Pancreas (tissue), 10 donors: ENCODE results near the gene MRPS34. TPM values are rescaled to one million over a fixed set of nuclear protein-coding genes. Genes with fewer than 3 reads are reported as not detected.

ENCODE experiments used
- ATAC-seq, 4 donors: fragments of 200-7000 bp; cut with Tn5 transposase; one replicate each; pipeline versions ENCODE4 v1.8.0 to v1.9.1; 2020; ENCODE audit warnings: mild to moderate bottlenecking in 4 of 4, moderate library complexity in 4 of 4
- DNase-seq, 6 donors: peaks; one replicate each; pipeline ENCODE4 v3.0.0-alpha.2; 2020
- FAIRE-seq: peaks from 2 replicates; lab custom pipeline; 2012; peaks lifted over from hg19 to GRCh38; lab: Jason Lieb, UNC
- H3K27ac ChIP-seq, 4 donors: fragments of 200-600 bp; sonication (generic); 1 replicate in 3 of 4; 2 replicates in 1 of 4; pipeline versions ENCODE4 v1.5.0 to v1.8.0; 2020
- H3K27me3 ChIP-seq, 4 donors: fragments of 200-600 bp; one replicate each; pipeline ENCODE4 v1.8.0; 2021
- H3K36me3 ChIP-seq, 3 donors: fragments of 200-600 bp; sonication (generic) in 1 of 3; one replicate each; pipeline versions ENCODE4 v1.5.0 to v1.8.0; 2020 to 2021
- H3K4me1 ChIP-seq, 3 donors: fragments of 200-600 bp; one replicate each; pipeline ENCODE4 v1.8.0; 2021
- H3K4me3 ChIP-seq, 4 donors: fragments of 200-600 bp; sonication (generic) in 2 of 4; one replicate each; pipeline versions ENCODE4 v1.5.0 to v1.8.0; 2020 to 2021
- H3K9me3 ChIP-seq, 4 donors: fragments of 200-600 bp; one replicate each; pipeline ENCODE4 v1.8.0; 2021
- WGBS, 2 donors: extraction: QIAGEN DNeasy Blood & Tissue Kit; methylation state at CpG; one replicate each; pipeline ENCODE4 v1.1.7; 2013; 5-methylcytosine and 5-hydroxymethylcytosine counted together
- intact Hi-C, 3 donors: fragments of 100-400 bp; cut with DNase I; formaldehyde crosslinking; loops; one replicate each; pipeline versions ENCODE4 v1.11.1 to v1.14.2; 2022
- polyA plus RNA-seq, 2 donors: library from polyadenylated mRNA; stranded (reverse); fragments of 200-250 nt; gene quantifications; one replicate each; pipeline ENCODE4 v1.2.3, GENCODE V29; 2013
- total RNA-seq, 6 donors: library from RNA; stranded (reverse); fragmentation: NEBNext Ultra II Directional in 4 of 6; extraction: Animal tissue kit (Norgen Biotek cat#: 25700) in 4 of 6; gene quantifications; one replicate each; pipeline versions ENCODE4 v1.2.1 to v1.2.4, GENCODE V29; 2021 to 2023
- TF ChIP-seq, protein P1 (sequence below), 4 donors: fragments of 200-600 bp; sonication (generic) in 3 of 4; IDR thresholded peaks; one replicate each; pipeline versions ENCODE4 v1.5.0 to v1.8.0; 2021; ENCODE audit warnings: antibody characterized with exemption in 4 of 4
- donor health status: healthy with polysubstance abuse.
- donor health status: DM: no; HTN: no; CAD: no; lungs with moderate emphysema.
- donor health status: DM: no; HTN: no; CAD: no.
- donor health status: control.
- donor health status: control.
- donor health status: Bipolar disorder and iron deficiency.
- donor health status: DM: yes; HTN: yes; CAD: no.
- donor health status: DM: no; HTN: no; CAD: no.
- donor health status: DM: no; HTN: no; CAD: no.
- donor health status: DM: yes; HTN: yes; CAD: no.

MRPS34 gene
- total and polyA plus RNA-seq, 8 donors = 42.4 to 84.1 (median 58.3) TPM

DNA sequence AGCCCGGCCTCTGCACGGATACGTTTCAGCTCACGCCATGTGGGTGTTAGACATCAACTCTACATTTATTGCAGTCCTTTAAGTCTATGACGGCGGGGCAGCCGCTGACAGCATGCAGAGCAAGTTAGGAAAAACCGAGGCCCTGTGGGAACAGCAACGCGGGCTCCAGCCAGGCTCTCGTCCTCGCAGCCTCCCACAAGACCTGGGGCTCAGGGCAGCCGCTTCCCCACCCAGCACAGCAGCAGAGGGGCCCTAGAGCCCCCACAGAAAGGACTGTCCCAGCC is 3.7 kb upstream of the MRPS34 start:
- TF ChIP-seq, protein P1, sequence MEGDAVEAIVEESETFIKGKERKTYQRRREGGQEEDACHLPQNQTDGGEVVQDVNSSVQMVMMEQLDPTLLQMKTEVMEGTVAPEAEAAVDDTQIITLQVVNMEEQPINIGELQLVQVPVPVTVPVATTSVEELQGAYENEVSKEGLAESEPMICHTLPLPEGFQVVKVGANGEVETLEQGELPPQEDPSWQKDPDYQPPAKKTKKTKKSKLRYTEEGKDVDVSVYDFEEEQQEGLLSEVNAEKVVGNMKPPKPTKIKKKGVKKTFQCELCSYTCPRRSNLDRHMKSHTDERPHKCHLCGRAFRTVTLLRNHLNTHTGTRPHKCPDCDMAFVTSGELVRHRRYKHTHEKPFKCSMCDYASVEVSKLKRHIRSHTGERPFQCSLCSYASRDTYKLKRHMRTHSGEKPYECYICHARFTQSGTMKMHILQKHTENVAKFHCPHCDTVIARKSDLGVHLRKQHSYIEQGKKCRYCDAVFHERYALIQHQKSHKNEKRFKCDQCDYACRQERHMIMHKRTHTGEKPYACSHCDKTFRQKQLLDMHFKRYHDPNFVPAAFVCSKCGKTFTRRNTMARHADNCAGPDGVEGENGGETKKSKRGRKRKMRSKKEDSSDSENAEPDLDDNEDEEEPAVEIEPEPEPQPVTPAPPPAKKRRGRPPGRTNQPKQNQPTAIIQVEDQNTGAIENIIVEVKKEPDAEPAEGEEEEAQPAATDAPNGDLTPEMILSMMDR (IDR thresholded peaks at IDR 0.05) = no peak
- Histone ChIP-seq H3K4me1 (peaks cover 17 to 21% (median 20%) of the 10 kb centered on the region in 3 donors), H3K4me3 (no peak overlapping the region), H3K27me3 (no peaks in the 10 kb centered on the region), H3K27ac (no peak overlapping the region), H3K36me3 (peaks cover 0 to 25% (median 10%) of the 10 kb centered on the region in 3 donors), H3K9me3 (no peaks in the 10 kb centered on the region)
- FAIRE-seq (no peak), ATAC-seq (no peak), DNase-seq (no peak)
- intact Hi-C loops = no loop called here
- 85 to 87% methylated on average over 13 of the region's 13 CpGs for WGBS, 2 donors

- no peaks in the 10 kb centered on the region for H3K27me3 ChIP-seq
- intact Hi-C loops = no loop called here
- H3K4me3 ChIP-seq = no peak overlapping the region
- peaks cover 0 to 25% (median 10%) of the 10 kb centered on the region in 3 donors for H3K36me3 ChIP-seq
- peaks cover 11 to 19% (median 17%) of the 10 kb centered on the region in 3 donors for H3K4me1 ChIP-seq
- no peak for FAIRE-seq
- H3K27ac ChIP-seq = no peak overlapping the region
- 82 to 84% methylated on average over 24 to 28 of the region's 28 CpGs for WGBS, 2 donors
- DNase-seq = peak in 3 of 6 donors; percentile 28 to 79 (median 49)
- no peaks in the 10 kb centered on the region for H3K9me3 ChIP-seq
- TF ChIP-seq, protein P1 (IDR thresholded peaks at IDR 0.05) = no peak
- no peak for ATAC-seq
These were observed 3.1 kb upstream of the MRPS34 start for GRCh38 chr16:1775846-1776671.

DNA sequence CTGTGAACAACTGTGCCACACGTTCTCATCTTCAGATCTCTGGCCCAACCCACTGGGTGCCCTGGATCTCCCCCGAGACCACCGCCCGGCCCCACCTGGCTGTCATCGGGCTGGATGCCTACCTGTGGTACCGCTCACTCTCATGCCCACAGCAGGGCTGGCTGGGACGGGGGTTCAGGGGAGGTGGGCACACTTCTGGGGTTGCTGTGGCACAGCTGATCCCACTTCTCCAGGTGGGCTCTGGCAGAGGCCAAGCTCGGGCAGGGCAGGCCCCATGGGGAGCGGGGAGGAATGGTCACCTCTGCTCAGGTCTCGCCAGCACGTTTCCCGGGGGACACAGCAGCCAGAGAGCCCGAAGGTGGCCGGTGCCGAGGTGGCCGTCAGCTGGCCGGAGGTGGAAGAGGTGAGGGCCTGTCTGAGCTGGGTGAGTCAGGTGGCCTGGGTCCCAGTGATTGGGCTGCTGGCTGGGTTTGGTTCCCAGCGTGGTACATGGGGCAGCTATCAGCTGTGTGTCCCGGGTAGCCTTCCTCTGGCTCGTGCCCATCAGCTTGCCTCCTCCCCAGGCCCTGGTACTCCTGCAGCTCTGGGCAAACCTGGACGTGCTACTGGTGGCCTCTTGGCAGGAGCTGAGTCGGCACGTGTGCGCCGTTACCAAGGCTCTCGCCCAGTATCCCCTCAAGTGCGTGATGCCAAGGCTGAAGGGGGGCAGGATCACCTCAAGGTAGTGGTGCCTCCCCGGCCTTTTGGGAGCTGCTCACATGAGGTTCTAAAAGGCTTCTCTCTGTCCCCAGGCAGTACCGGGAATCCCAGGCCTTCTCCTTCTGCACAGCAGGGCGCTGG is 2.3 kb upstream of the MRPS34 start:
- ATAC-seq = no peak

GRCh38 chr16:1774448-1774780 is 1.5 kb upstream of the MRPS34 start:
- Histone ChIP-seq H3K9me3 (no peaks in the 10 kb centered on the region), H3K4me3 (peak overlapping the region in 2 of 4 donors; percentile 87 to 100), H3K27ac (peak overlapping the region in 2 of 4 donors; percentile 89 to 94), H3K4me1 (peaks cover 9 to 13% (median 9%) of the 10 kb centered on the region in 3 donors), H3K36me3 (peaks cover 0 to 25% (median 10%) of the 10 kb centered on the region in 3 donors), H3K27me3 (no peaks in the 10 kb centered on the region)
- 70 to 77% methylated on average over 7 of the region's 7 CpGs for WGBS, 2 donors
- DNase-seq (peak in 3 of 6 donors; percentile 33 to 85 (median 48)), FAIRE-seq (no peak), ATAC-seq (no peak)
- TF ChIP-seq, protein P1 (IDR thresholded peaks at IDR 0.05) = no peak
- intact Hi-C loops = no loop called here

More for the DNA sequence above, 2.3 kb upstream of the MRPS34 start:
- peak in 3 of 6 donors; percentile 43 to 86 (median 48) for DNase-seq
- no peak for FAIRE-seq
- Histone ChIP-seq H3K4me3 (no peak overlapping the region), H3K27me3 (no peaks in the 10 kb centered on the region), H3K4me1 (peaks cover 9 to 11% (median 11%) of the 10 kb centered on the region in 3 donors), H3K36me3 (peaks cover 0 to 25% (median 10%) of the 10 kb centered on the region in 3 donors), H3K9me3 (no peaks in the 10 kb centered on the region), H3K27ac (no peak overlapping the region)
- WGBS, 2 donors = 83 to 89% methylated on average over 30 of the region's 30 CpGs
- intact Hi-C loops = no loop called here
- TF ChIP-seq, protein P1 (IDR thresholded peaks at IDR 0.05) = no peak
